KMS-11 (cell line): ENCODE data around the gene MYO1E.

Experiments
- H2AFZ ChIP-seq: fragments of 200-600 bp; sonication (generic); 2 replicates; pipeline ENCODE4 v1.6.1; 2016; ENCODE audit warnings: antibody characterized with exemption, mixed run types, low read depth
- H3K27ac ChIP-seq: fragments of 200-600 bp; sonication (generic); 2 replicates; pipeline ENCODE4 v1.6.1; 2016; ENCODE audit warnings: mild to moderate bottlenecking, mixed run types
- H3K27me3 ChIP-seq: fragments of 200-600 bp; sonication (generic); 2 replicates; pipeline ENCODE4 v1.6.1; 2017; ENCODE audit warnings: mild to moderate bottlenecking, low read depth, mixed run types, moderate library complexity; ENCODE audit not compliant: insufficient read depth
- H3K36me3 ChIP-seq: fragments of 200-600 bp; sonication (generic); 2 replicates; pipeline ENCODE4 v1.6.1; 2017; ENCODE audit warnings: mild to moderate bottlenecking, mixed run types; ENCODE audit not compliant: insufficient read depth
- H3K4me1 ChIP-seq: fragments of 200-600 bp; sonication (generic); 2 replicates; pipeline ENCODE4 v1.6.1; 2016; ENCODE audit warnings: mild to moderate bottlenecking, low read depth, mixed run types; ENCODE audit not compliant: poor library complexity, severe bottlenecking
- H3K4me2 ChIP-seq: fragments of 200-600 bp; sonication (generic); 2 replicates; pipeline ENCODE4 v1.7.0; 2016; ENCODE audit warnings: mild to moderate bottlenecking, mixed run types
- H3K4me3 ChIP-seq: fragments of 200-600 bp; sonication (generic); IDR thresholded peaks from 2 replicates; pipeline ENCODE4 v1.6.1; 2017; ENCODE audit warnings: low read depth, low read length, mixed read lengths; ENCODE audit not compliant: insufficient read depth
- H3K79me2 ChIP-seq: fragments of 200-600 bp; sonication (generic); 2 replicates; pipeline ENCODE4 v1.6.1; 2016; ENCODE audit warnings: low read depth, mixed run types; ENCODE audit not compliant: insufficient read depth
- H3K9ac ChIP-seq: fragments of 200-600 bp; sonication (generic); 2 replicates; pipeline ENCODE4 v1.6.1; 2016; ENCODE audit warnings: mild to moderate bottlenecking, mixed run types
- H4K20me1 ChIP-seq: fragments of 200-600 bp; sonication (generic); 2 replicates; pipeline ENCODE4 v1.6.1; 2016; ENCODE audit warnings: mild to moderate bottlenecking, mixed run types; ENCODE audit not compliant: insufficient read depth
- TF ChIP-seq, protein P1 (sequence below): fragments of 200-600 bp; sonication (generic); conservative IDR thresholded peaks from 2 replicates; pipeline ENCODE4 v1.6.1; 2017; ENCODE audit warnings: low read depth, mild to moderate bottlenecking, antibody characterized with exemption, low read length, moderate library complexity, mixed read lengths

MYO1E gene

DNA sequence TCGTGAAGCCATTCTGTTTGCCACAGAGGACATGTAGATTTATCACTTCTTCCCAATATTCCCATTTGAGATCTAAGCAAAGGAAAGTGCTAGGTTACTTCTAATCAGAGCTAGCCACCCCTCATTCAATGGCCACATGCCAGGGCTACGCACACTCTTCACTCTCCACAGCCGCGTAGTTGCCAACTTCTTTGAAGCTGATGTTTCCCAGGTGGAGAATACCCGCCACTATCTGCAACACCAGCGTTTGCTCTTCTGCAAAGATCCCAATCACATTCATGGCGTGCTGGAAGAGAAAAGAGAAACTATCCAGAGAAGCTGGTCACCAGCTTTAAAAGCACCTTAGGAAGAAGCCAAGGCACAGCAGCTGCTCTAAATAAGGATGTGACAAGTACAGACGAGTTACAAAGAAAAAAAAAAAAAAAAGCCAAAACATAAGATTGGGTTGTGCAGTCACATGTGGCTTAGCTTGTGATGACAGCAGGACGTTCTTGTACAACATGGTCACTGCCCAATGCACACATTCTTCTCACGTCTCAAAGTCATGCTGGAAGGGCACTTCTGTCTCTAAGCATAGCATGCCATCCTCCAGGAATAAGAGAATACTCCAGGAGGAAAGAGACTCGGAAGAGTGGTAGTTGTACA, 149.6 kb downstream of the MYO1E start:
- H3K9ac ChIP-seq = no peak overlapping the region
- no peak overlapping the region for H3K4me2 ChIP-seq
- no peaks in the 10 kb centered on the region for H3K27me3 ChIP-seq
- no peaks in the 10 kb centered on the region for H4K20me1 ChIP-seq
- H3K36me3 ChIP-seq = no peaks in the 10 kb centered on the region
- no peaks in the 10 kb centered on the region for H3K79me2 ChIP-seq
- TF ChIP-seq, protein P1, sequence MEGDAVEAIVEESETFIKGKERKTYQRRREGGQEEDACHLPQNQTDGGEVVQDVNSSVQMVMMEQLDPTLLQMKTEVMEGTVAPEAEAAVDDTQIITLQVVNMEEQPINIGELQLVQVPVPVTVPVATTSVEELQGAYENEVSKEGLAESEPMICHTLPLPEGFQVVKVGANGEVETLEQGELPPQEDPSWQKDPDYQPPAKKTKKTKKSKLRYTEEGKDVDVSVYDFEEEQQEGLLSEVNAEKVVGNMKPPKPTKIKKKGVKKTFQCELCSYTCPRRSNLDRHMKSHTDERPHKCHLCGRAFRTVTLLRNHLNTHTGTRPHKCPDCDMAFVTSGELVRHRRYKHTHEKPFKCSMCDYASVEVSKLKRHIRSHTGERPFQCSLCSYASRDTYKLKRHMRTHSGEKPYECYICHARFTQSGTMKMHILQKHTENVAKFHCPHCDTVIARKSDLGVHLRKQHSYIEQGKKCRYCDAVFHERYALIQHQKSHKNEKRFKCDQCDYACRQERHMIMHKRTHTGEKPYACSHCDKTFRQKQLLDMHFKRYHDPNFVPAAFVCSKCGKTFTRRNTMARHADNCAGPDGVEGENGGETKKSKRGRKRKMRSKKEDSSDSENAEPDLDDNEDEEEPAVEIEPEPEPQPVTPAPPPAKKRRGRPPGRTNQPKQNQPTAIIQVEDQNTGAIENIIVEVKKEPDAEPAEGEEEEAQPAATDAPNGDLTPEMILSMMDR = no peak
- no peak overlapping the region for H2AFZ ChIP-seq
- H3K27ac ChIP-seq = no peak overlapping the region
- H3K4me3 ChIP-seq = no peak overlapping the region
- no peaks in the 10 kb centered on the region for H3K4me1 ChIP-seq

DNA sequence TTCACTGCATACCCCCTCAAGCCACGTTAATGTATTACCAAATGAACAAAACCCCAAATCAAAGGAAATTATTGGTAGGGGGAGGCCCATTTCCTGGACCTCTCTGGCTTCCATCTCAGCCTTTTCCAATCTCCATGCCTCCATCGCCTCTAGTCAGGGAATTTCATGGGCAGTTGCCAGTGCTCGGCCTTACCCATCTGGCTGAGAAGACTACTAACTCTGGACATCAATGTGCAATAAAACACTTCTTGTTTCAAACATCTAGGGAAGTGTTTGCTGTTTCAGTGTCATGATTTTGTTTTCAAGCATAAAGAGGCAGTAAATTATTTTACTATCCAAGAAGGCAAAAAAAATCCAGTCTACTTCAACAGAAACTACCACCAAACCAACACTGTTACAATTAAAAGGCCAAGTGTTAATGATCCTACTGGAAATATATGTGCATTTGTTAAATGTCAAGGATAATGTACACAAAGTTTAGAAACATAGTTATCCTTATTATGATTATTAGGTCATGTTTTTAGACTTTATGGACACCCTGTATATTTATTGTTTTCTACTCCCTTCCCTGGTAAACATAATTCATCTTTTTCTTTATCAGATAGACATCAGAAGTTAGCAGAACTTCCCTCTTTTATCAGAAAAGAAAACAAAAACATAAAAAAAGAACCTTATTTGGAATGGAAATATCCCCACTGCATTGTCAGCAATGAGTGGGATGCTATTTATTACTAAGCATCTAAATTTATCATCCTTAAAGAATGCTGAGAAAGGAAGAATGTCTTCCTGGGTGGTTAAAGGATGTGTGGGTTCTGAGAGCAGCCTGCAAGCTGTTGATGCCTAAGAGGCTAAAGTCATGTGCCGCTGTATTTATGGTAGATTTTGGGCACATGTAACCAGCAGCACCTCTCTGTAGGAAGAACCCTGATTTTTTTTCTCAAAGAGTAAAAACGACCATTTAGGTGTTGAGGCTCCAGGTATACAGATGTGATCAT, 150.9 kb downstream of the MYO1E start:
- H3K9ac ChIP-seq = no peak overlapping the region
- H3K4me3 ChIP-seq = no peak overlapping the region
- no peaks in the 10 kb centered on the region for H3K79me2 ChIP-seq
- H3K4me1 ChIP-seq = no peaks in the 10 kb centered on the region
- TF ChIP-seq, protein P1 = no peak
- H2AFZ ChIP-seq = no peak overlapping the region
- H3K4me2 ChIP-seq = no peak overlapping the region
- H3K27ac ChIP-seq = no peak overlapping the region
- no peaks in the 10 kb centered on the region for H3K36me3 ChIP-seq
- H3K27me3 ChIP-seq = no peaks in the 10 kb centered on the region
- no peaks in the 10 kb centered on the region for H4K20me1 ChIP-seq

DNA sequence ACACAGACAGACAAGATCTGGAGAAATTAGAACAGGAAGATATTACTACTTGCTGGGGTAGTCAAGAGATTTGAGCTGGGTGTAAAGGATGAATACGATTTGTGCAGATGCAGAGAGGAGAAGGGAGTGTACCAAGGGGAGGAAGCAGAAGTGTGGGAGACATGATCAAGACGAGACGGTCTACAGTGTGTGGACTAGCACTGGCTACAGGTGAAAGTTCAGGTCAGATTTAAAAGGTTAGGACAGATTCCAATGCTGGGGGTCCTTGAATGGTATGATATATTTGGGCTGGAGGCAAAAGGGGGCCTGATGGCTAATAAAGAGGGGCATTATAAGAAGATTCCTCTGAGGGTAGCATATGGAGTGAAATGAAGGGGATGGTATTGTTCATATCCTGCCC, 154.0 kb downstream of the MYO1E start:
- no peaks in the 10 kb centered on the region for H3K36me3 ChIP-seq
- no peaks in the 10 kb centered on the region for H3K4me1 ChIP-seq
- H2AFZ ChIP-seq = no peak overlapping the region
- H3K9ac ChIP-seq = no peak overlapping the region
- H3K4me2 ChIP-seq = no peak overlapping the region
- no peak overlapping the region for H3K4me3 ChIP-seq
- TF ChIP-seq, protein P1 = no peak
- no peaks in the 10 kb centered on the region for H4K20me1 ChIP-seq
- no peak overlapping the region for H3K27ac ChIP-seq
- H3K27me3 ChIP-seq = no peaks in the 10 kb centered on the region
- H3K79me2 ChIP-seq = no peaks in the 10 kb centered on the region

DNA sequence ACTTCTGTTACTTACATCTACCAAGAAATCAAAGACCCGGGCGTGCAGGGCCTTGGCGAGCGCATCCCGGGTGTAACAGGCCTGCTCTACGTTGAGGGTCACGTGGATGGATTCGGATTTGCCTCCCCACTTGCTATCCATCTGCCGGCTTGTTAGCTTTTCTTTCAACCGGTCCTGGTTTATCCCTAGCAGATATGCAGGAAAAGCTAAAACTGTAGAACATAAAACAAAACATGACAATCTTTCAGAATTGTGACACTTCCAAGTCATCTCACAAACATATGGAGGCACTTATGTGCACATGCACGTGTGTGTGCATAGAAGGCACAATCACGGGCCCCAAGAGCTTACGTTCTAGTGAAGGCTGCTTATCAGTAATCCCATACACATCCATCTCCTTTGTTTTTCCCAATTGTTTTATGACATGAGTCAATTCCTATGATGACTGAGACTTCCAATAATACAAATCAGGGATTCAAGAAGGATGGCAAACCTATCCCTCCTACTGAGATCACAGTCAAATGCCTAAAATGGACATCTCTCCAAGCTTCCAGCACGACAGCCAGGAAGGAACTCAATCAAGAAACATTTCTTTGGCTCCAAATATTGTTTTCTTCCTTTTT, 154.7 kb downstream of the MYO1E start:
- Histone ChIP-seq H3K4me2 (no peak overlapping the region), H3K27me3 (no peaks in the 10 kb centered on the region), H3K9ac (no peak overlapping the region), H3K4me3 (no peak overlapping the region), H3K36me3 (no peaks in the 10 kb centered on the region), H2AFZ (no peak overlapping the region), H3K4me1 (no peaks in the 10 kb centered on the region), H3K79me2 (no peaks in the 10 kb centered on the region), H4K20me1 (no peaks in the 10 kb centered on the region), H3K27ac (no peak overlapping the region)
- TF ChIP-seq, protein P1 = no peak
